Measurements from ENCODE around the gene ARMC8.

GRCh38 chr3:138139691-138140090, 47.4 kb upstream of the ARMC8 start:
- TF ChIP-seq, protein P1, sequence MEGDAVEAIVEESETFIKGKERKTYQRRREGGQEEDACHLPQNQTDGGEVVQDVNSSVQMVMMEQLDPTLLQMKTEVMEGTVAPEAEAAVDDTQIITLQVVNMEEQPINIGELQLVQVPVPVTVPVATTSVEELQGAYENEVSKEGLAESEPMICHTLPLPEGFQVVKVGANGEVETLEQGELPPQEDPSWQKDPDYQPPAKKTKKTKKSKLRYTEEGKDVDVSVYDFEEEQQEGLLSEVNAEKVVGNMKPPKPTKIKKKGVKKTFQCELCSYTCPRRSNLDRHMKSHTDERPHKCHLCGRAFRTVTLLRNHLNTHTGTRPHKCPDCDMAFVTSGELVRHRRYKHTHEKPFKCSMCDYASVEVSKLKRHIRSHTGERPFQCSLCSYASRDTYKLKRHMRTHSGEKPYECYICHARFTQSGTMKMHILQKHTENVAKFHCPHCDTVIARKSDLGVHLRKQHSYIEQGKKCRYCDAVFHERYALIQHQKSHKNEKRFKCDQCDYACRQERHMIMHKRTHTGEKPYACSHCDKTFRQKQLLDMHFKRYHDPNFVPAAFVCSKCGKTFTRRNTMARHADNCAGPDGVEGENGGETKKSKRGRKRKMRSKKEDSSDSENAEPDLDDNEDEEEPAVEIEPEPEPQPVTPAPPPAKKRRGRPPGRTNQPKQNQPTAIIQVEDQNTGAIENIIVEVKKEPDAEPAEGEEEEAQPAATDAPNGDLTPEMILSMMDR (IDR thresholded peaks at IDR 0.05) = no peak
- TF ChIP-seq POLR2A (IDR thresholded peaks at IDR 0.05) = no peak
